Thyroid gland (tissue), 4 donors: ENCODE measurements around the gene WDR75.

Experiments
- CTCF ChIP-seq, 6 experiments: fragments of 200-600 bp in 3 of 6; fragments of 450-650 bp in 3 of 6; sonication (generic) in 3 of 6; IDR thresholded peaks; one replicate each; pipeline ENCODE4 v1.5.1; 2016 to 2019; ENCODE audit warnings: antibody characterized with exemption in 6 of 6, mild to moderate bottlenecking in 2 of 6, inconsistent platforms in 1 of 6, moderate library complexity in 1 of 6
- POLR2A ChIP-seq, 2 donors: fragments of 450-650 bp; IDR thresholded peaks; one replicate each; pipeline ENCODE4 v1.6.1; 2017; ENCODE audit warnings: antibody characterized with exemption in 2 of 2, mild to moderate bottlenecking in 2 of 2, moderate library complexity in 1 of 2

- TF ChIP-seq POLR2A (IDR thresholded peaks at IDR 0.05), result no peak
- TF ChIP-seq CTCF (IDR thresholded peaks at IDR 0.05), result no peak
Observed at GRCh38 chr2:189421644-189422043, 19.6 kb upstream of the WDR75 start.
